Naive thymus-derived CD8-positive, alpha-beta T cell (primary cell): Measurements from ENCODE around the gene ARMC9. TPM values are rescaled to one million over a fixed set of nuclear protein-coding genes. Genes with fewer than 3 reads are reported as not detected.
"Not testable (repeated sequence)": the region's sequence is repeated elsewhere in the genome, so short reads cannot be mapped to it uniquely, and the experiment has no call there.

Experiments used
- ATAC-seq, 2 donors: fragments of 150-1000 bp; cut with Tn5 transposase in 1 of 2; sonication (Bioruptor Pico), chemical (Tn5 transposase) in 1 of 2; 1 replicate in 1 of 2; 2 replicates in 1 of 2; pipeline ENCODE4 v1.10.0; 2021; ENCODE audit warnings: mild to moderate bottlenecking in 2 of 2, moderate library complexity in 2 of 2
- POLR2A ChIA-PET: fragments of 350-600 bp; sonication (Branson Sonifier 250); formaldehyde crosslinking; loops from one replicate; lab custom pipeline; 2021; ENCODE audit warnings: antibody characterized with exemption; lab: Charles Lee
- DNase-seq, 10 donors: peaks; one replicate each; pipeline versions ENCODE4 v3.0.0 to v3.0.0-alpha.2; 2020 to 2022
- H3K27ac Mint-ChIP-seq, 10 donors: one replicate each; pipeline ENCODE4 v1.8.0; 2020 to 2022; ENCODE audit warnings: mild to moderate bottlenecking in 10 of 10, mixed read lengths in 10 of 10, moderate library complexity in 4 of 10, inconsistent platforms in 1 of 10
- H3K27me3 Mint-ChIP-seq, 5 donors: one replicate each; pipeline ENCODE4 v1.8.0; 2021 to 2022; ENCODE audit warnings: mixed read lengths in 5 of 5
- H3K36me3 Mint-ChIP-seq, 3 donors: one replicate each; pipeline ENCODE4 v1.8.0; 2020 to 2022; ENCODE audit warnings: mixed read lengths in 3 of 3, mild to moderate bottlenecking in 2 of 3, inconsistent platforms in 1 of 3
- H3K4me1 Mint-ChIP-seq, 4 donors: one replicate each; pipeline ENCODE4 v1.8.0; 2021 to 2022; ENCODE audit warnings: mixed read lengths in 4 of 4
- H3K4me3 Mint-ChIP-seq, 10 donors: one replicate each; pipeline ENCODE4 v1.8.0; 2020 to 2022; ENCODE audit warnings: mild to moderate bottlenecking in 10 of 10, mixed read lengths in 10 of 10, moderate library complexity in 6 of 10, inconsistent platforms in 1 of 10
- H3K9me3 Mint-ChIP-seq, 9 donors: one replicate each; pipeline ENCODE4 v1.8.0; 2020 to 2022; ENCODE audit warnings: mixed read lengths in 9 of 9, mild to moderate bottlenecking in 3 of 9, inconsistent platforms in 1 of 9, moderate library complexity in 1 of 9
- polyA plus RNA-seq, 3 donors: library from polyadenylated mRNA; unstranded; fragments of 300-500 nt; fragmentation: Illumina TruSeq; gene quantifications; one replicate each; pipeline ENCODE4 v1.2.3, GENCODE V29; 2021
- total RNA-seq, 8 experiments: library from RNA in 2 of 8; stranded (reverse) in 2 of 8; gene quantifications; one replicate each; pipeline ENCODE4 v1.2.3 and lab custom pipeline; 2021 to 2026

Gene ARMC9
- total and polyA plus RNA-seq, 5 experiments from 2014 or later: 0.78 to 2.6 (median 2.0) TPM

DNA sequence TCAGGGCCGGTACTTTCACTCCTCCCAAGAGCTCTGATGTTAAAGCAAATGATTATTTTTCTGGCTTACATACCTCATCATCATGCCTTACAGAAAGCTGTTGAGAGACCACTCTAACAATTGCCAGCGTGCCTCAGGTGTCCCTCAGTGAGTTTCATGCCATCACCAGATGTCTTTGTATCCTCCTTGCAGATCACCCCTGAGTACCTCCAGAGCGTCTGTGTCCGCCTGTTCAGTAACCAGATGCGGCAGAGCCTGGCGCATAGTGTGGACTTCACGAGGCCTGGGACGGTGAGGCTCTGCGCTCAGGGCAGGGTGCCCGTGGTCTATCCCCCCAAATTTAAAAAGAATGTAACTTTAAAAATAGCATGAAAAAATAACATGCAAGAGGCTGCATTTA is 41.3 kb downstream of the ARMC9 start:
- ATAC-seq (no peak), DNase-seq (no peak)
- Mint-ChIP-seq H3K27me3 (no peaks in the 10 kb centered on the region), H3K4me3 (no peak overlapping the region), H3K4me1 (peaks cover 0 to 2% (median under 1%) of the 10 kb centered on the region in 4 donors), H3K36me3 (peaks cover 0 to 4% (median 0%) of the 10 kb centered on the region in 3 donors), H3K9me3 (no peaks in the 10 kb centered on the region), H3K27ac (no peak overlapping the region)
- POLR2A ChIA-PET: no interaction called here

DNA sequence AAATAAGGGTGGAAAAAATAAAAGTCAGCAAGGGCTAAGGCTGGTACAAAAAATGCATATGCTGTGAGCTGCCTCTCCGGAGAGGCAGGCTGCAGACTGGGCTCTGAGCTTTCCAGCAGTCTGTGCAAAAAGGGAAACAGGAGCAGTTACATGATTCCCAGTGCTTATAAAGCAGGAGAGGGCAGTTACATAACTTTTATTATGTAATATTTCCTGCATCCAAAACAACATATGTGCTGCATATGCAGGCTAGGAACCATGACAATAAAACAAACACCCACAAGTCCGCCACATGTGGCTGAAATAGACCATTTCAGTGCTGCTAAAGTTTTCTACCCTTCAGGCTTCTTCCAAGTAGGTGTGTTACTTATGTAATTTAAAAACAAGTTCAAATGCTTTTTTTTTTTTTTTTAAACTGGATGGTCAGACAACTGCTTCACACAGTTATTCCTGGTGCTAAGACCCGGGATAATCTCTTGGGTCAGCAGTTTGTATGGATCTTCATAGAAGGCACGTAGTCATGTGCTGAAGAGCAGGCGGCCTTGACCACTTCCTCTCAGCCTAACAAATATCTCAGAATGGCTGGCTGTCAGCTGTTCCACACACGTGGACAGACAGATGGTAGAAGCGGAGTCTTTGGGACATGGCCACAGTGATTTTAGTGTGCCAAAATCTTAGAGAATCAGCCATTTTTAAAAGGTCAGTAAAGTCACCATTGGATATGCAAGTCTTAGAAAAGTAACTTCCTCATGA is 43.5 kb downstream of the ARMC9 start:
- POLR2A ChIA-PET: no interaction called here
- no peak overlapping the region for H3K4me3 Mint-ChIP-seq
- no peaks in the 10 kb centered on the region for H3K27me3 Mint-ChIP-seq
- no peaks in the 10 kb centered on the region for H3K9me3 Mint-ChIP-seq
- H3K4me1 Mint-ChIP-seq: peaks cover 0 to 2% (median under 1%) of the 10 kb centered on the region in 4 donors
- peaks cover 0 to 4% (median 0%) of the 10 kb centered on the region in 3 donors for H3K36me3 Mint-ChIP-seq
- no peak overlapping the region for H3K27ac Mint-ChIP-seq
- ATAC-seq (no peak), DNase-seq (no peak)

DNA sequence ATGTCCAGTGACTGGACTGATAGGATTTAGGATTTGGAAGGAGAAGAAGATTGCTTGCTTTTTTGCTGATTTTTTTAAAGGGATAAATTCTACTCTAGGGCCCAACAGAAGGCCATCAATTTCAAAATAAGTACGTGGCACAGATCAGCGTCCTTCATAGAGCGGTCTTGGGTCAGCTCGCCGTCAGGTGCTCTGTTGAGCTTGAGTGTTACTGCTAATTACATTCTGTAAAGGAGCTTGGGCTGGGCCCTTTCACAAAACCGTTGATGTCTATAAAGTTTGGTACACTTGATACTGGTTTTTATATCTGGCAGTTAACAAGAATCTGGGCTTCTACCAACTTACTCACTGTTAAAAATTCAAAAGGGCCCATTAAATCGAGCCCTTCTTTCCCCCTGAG is 45.4 kb downstream of the ARMC9 start:
- Mint-ChIP-seq H3K36me3 (peaks cover 0 to under 1% (median 0%) of the 10 kb centered on the region in 3 donors), H3K27ac (no peak overlapping the region), H3K4me3 (no peak overlapping the region), H3K27me3 (no peaks in the 10 kb centered on the region), H3K9me3 (no peaks in the 10 kb centered on the region), H3K4me1 (peaks cover 0 to 2% (median 0%) of the 10 kb centered on the region in 4 donors)
- DNase-seq (no peak), ATAC-seq (no peak)
- POLR2A ChIA-PET: interaction anchor here (0.6 kb wide), 1 partner anchor 81 kb away, joined by 3 read pairs; no protein-coding TSS in a partner anchor

DNA sequence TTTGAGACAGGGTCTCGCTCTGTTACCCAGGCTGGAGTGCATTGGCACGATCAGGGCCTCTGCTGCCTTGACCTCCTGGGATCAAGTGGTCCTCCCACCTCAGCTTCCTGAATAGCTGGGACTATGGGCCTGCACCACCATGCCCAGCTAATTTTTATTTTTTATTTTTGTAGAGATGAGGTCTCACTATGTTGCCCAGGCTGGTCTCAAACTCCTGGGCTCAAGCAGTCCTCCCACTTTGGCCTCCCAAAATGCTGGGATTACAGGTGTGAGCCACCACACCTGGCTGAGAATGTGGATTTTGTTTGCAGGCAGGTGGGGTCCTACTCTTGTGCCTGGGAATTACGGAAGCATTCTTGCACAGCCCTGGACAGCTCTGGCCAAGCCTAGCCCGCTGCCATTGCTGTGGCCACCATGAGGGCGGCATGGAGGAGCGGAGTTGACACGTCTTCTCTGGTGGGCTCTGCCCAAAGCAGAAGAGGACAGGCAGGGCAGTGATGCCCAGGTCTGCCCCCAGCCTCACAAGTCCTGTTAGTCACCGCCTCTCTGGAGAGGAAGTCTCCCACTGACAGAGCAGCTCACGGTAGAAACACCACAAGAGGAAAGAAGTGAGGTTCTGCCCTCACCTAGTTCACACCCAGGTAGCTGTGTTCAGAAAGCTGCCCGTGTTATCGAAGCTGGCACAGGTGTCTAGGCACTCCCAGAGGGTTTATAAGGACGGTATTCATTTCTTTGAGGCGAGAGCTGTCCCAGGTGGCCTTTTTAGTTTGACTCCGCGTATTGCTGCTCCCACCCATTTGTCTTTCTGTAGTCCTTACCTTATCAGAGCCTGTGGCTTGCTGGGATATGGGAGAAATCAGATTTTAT is 46.2 kb downstream of the ARMC9 start:
- Mint-ChIP-seq H3K27ac (peak overlapping the region in 1 of 10 donors; percentile 29), H3K27me3 (no peaks in the 10 kb centered on the region), H3K9me3 (no peaks in the 10 kb centered on the region), H3K4me1 (peaks cover 0 to 2% (median 0%) of the 10 kb centered on the region in 4 donors), H3K4me3 (no peak overlapping the region), H3K36me3 (no peaks in the 10 kb centered on the region)
- DNase-seq: no peak
- POLR2A ChIA-PET: no interaction called here
- ATAC-seq: no peak

DNA sequence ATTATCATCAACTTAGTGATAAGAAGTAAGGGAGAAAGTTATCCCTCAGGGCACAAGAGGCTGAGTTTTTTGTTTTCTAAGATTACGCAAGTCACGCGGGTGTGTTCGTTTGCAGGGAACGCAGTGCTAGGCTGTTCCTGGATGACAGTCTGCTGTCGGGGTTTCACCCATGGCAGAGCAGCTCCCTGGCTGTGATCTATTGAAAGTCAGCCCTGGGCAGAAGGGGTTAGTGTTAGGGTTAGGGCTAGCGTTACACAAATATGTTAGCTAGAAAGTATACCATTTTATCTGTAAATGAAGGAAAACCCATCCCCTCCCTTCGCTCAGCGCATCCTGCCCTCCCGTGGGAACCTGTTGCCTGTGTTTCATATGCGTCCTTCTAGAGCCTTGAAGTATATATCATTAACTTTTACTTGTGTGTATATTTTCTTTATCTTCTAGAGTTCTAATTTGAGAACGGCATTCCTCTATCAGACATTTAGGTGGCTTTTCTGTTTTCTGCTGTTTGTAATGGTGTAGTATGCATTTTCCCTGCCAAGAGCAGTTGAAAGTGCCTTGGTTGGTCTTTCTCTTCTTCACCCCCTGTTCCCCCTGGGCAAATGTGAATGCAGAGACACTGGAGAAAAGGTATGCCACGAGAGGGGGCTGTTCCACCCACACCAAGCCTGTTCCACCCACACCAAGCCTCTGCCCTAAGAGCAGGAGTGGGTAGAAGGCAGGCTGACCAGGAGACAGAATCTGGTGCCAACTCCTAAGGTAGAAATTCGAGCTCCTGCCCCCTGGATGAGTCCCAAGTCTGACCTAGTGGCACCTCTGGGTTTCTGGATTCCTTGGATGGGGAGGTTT is 47.0 kb downstream of the ARMC9 start:
- DNase-seq (no peak), ATAC-seq (no peak)
- H3K27me3 Mint-ChIP-seq: peaks cover 0 to 4% (median 0%) of the 10 kb centered on the region in 5 donors
- POLR2A ChIA-PET: no interaction called here
- H3K4me3 Mint-ChIP-seq: no peak overlapping the region
- peaks cover 0 to 2% (median 0%) of the 10 kb centered on the region in 4 donors for H3K4me1 Mint-ChIP-seq
- H3K36me3 Mint-ChIP-seq: no peaks in the 10 kb centered on the region
- H3K9me3 Mint-ChIP-seq: no peaks in the 10 kb centered on the region
- H3K27ac Mint-ChIP-seq: peak overlapping the region in 1 of 10 donors; percentile 29

DNA sequence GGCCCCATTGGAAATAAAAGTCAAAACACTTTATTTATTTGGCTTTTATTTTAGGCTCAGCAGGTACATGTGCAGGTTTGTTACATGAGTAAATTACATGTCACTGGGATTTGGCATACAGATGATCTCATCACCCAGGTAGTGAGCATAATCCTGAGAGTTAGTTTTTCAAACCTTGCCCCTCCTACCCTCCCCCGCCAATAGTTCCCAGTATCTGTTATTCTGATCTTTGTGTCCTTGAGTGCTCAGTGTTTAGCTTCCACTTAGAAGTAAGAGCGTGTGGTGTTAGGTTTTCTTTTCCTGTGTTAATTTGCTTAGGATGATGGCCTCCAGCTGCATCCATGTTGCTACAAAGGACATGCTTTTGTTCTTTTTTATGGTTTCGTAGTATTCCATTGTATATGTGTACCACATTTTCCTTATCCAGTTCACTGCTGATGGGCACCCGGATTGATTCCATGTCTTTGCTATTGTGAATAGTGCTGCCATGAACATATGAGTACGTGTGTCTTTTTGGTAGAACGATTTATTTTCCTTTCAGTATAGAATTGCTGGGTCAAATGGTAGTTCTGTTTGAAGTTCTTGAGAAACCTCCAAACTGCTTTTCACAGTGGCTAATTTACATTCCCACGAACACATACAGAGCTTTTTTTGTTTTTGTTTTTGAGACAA is 47.9 kb downstream of the ARMC9 start:
- Mint-ChIP-seq H3K27me3 (peaks cover 0 to 4% (median 0%) of the 10 kb centered on the region in 5 donors), H3K27ac (peak overlapping the region in 1 of 10 donors; percentile 11), H3K9me3 (no peaks in the 10 kb centered on the region), H3K36me3 (no peaks in the 10 kb centered on the region), H3K4me1 (peaks cover 0 to 2% (median 0%) of the 10 kb centered on the region in 4 donors), H3K4me3 (no peak overlapping the region)
- no peak for ATAC-seq
- POLR2A ChIA-PET: no interaction called here
- no peak for DNase-seq

DNA sequence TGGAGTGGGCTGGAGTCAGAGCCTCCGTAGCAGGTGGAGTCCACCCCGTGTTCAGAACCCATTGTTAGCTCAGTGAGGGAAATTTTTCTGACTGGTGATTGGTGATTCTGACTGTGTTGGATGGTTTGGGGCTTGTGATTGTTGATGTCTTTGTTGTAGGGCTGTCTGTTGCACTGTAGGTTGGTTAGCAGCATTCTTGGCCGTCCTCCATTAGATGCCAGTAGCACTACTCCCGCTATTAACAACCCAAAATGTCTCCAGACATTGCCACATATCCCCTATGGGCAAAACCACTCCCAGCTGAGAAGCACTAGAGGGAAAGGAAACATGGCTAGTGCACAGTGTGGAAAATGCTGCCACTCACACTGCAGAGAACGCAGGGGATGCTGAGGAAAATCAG is 51.7 kb downstream of the ARMC9 start:
- POLR2A ChIA-PET: no interaction called here
- no peaks in the 10 kb centered on the region for H3K4me1 Mint-ChIP-seq
- DNase-seq (no peak), ATAC-seq (no peak)
- no peak overlapping the region for H3K27ac Mint-ChIP-seq
- H3K36me3 Mint-ChIP-seq: no peaks in the 10 kb centered on the region
- H3K9me3 Mint-ChIP-seq: no peaks in the 10 kb centered on the region
- H3K4me3 Mint-ChIP-seq: no peak overlapping the region
- H3K27me3 Mint-ChIP-seq: peaks cover 0 to 4% (median 0%) of the 10 kb centered on the region in 5 donors

DNA sequence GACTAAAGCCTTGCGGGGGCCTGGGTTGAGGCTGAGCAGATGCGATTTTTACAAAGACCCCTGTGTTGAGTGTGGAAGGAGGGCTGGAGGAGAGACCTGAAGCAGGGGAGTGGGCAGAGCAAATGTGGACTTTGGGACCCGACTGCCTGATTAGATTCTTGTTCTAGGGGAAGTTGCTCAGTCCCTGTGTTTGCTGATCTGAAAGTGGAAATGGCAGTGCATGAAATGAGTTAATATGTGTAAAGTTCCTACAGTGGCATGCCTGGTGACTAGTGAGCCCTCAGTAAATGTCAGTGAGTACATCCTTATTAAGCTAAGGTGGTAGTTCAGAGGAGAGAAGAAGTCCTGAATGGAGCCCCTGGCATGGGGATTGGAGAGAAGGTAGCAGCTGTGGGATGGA is 52.3 kb downstream of the ARMC9 start:
- H3K4me1 Mint-ChIP-seq: no peaks in the 10 kb centered on the region
- no peak for ATAC-seq
- no peaks in the 10 kb centered on the region for H3K36me3 Mint-ChIP-seq
- no peaks in the 10 kb centered on the region for H3K9me3 Mint-ChIP-seq
- no peak overlapping the region for H3K4me3 Mint-ChIP-seq
- H3K27me3 Mint-ChIP-seq: peaks cover 0 to 4% (median 0%) of the 10 kb centered on the region in 5 donors
- POLR2A ChIA-PET: no interaction called here
- H3K27ac Mint-ChIP-seq: peak overlapping the region in 1 of 10 donors; percentile 63
- no peak for DNase-seq

DNA sequence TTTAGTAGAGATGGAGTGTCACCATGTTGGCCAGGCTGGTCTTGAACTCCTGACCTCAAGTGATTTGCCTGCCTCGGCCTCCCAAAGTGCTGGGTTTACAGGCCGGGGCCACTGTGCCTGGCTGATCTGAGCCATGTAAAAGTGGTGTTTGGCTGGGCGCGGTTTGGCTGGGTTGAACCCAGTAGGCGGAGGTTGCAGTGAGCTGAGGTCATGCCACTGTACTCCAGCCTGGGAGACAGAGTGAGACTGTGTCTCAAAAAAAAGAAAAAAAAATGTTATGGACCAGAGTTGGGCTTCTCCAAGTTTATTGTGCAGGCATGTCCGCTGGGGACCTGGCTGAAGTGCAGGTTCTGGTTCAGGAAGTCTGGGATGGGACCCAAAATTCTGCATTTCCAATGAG is 54.9 kb downstream of the ARMC9 start:
- H3K4me3 Mint-ChIP-seq: peak overlapping the region in 1 of 10 donors; percentile 17
- H3K36me3 Mint-ChIP-seq, DNase-seq, H3K9me3 Mint-ChIP-seq, H3K4me1 Mint-ChIP-seq, H3K27ac Mint-ChIP-seq, H3K27me3 Mint-ChIP-seq, POLR2A ChIA-PET, ATAC-seq: not testable (repeated sequence)

DNA sequence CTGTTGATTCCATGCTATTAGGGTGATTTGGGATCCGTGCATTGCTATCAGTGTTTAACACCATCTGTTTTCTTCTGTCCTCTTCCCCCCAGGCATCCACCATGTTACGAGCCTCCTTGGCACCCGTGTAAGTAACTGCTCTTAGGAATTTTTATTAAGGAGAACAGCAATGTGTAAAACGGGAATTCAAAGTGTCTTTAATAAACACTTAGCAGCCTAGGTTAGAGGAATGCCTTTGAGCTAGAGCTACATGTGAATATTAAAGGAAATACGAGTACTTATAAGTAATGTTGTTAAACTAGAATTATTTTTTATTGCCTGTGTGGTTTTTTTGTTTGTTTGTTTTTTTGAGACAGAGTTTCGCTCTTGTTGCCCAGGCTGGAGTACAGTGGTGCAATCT is 58.1 kb downstream of the ARMC9 start:
- ATAC-seq: no peak
- no peaks in the 10 kb centered on the region for H3K9me3 Mint-ChIP-seq
- no peak overlapping the region for H3K27ac Mint-ChIP-seq

DNA sequence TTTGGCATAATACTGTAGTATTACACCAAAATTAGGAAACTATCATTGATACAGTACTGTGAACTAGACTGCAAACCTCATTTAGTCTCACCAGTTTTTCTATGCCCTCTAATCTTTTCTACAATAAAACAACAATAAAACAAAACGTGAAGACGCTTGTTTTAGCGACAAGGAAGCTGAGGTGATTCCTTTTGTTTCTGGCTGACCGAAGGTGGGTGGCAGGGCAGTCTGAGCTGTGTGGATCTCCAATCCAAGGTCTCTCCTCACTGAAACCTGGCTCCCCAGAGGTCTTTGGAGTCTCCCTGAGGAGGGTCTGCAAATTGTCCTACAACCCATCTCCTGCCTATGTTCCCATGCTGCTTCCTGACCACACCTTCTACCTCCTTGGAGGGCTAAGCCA is 59.3 kb downstream of the ARMC9 start:
- Mint-ChIP-seq H3K27me3 (no peaks in the 10 kb centered on the region), H3K9me3 (no peaks in the 10 kb centered on the region), H3K36me3 (peaks cover 0 to 2% (median 0%) of the 10 kb centered on the region in 3 donors), H3K4me1 (peaks cover 0 to 12% (median 10%) of the 10 kb centered on the region in 4 donors), H3K4me3 (no peak overlapping the region), H3K27ac (peak overlapping the region in 1 of 10 donors; percentile 74)
- POLR2A ChIA-PET: no interaction called here
- ATAC-seq (no peak), DNase-seq (no peak)

More for the DNA sequence above, 58.1 kb downstream of the ARMC9 start:
- Mint-ChIP-seq H3K4me3 (no peak overlapping the region), H3K36me3 (peaks cover 0 to 2% (median 0%) of the 10 kb centered on the region in 3 donors), H3K27me3 (no peaks in the 10 kb centered on the region), H3K4me1 (peaks cover 0 to 12% (median 10%) of the 10 kb centered on the region in 4 donors)
- DNase-seq: no peak
- POLR2A ChIA-PET: no interaction called here

DNA sequence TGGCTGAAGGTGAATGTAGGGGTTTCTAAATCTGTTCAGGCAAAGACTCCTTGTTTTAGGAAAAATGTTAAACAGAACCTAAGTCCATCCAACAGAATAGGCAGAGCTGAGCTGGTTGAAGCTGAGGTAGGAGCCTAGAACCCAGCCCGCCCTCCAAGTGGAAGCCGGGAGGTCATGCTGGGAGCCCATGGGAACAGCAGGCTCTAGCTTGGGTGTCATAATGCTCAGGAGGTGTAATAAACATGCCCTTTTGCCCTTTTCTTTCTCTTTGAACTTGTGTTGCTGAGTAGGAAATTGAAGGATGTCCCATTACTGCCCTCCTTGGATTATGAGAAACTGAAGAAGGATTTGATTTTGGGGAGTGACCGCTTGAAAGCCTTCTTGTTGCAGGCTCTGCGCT is 60.3 kb downstream of the ARMC9 start:
- Mint-ChIP-seq H3K4me3 (peak overlapping the region in 1 of 10 donors; percentile 25), H3K9me3 (no peaks in the 10 kb centered on the region)
- POLR2A ChIA-PET: interaction anchor here (0.6 kb wide), 1 partner anchor 485 kb away, joined by 3 read pairs; no protein-coding TSS in a partner anchor

More for the DNA sequence above, 60.3 kb downstream of the ARMC9 start:
- H3K4me1 Mint-ChIP-seq: peaks cover 0 to 12% (median 10%) of the 10 kb centered on the region in 4 donors
- no peak overlapping the region for H3K27ac Mint-ChIP-seq
- peaks cover 0 to 2% (median 0%) of the 10 kb centered on the region in 3 donors for H3K36me3 Mint-ChIP-seq
- no peaks in the 10 kb centered on the region for H3K27me3 Mint-ChIP-seq
- no peak for DNase-seq
- no peak for ATAC-seq
